Stimulated activated naive CD8-positive, alpha-beta T cell treated with anti-CD3 and anti-CD28 coated beads, Interleukin-15, Interleukin-2, amounts not matched to agents 100 ng/mL and 50 ng/mL, for 24 hours (primary cell): ENCODE results near the gene PEX12.
"Not testable (repeated sequence)": the region's sequence is repeated elsewhere in the genome, so short reads cannot be mapped to it uniquely, and the experiment has no call there.

Experiments used
- H3K27ac Mint-ChIP-seq: one replicate; pipeline ENCODE4 v1.8.0; 2021; ENCODE audit warnings: mild to moderate bottlenecking, mixed read lengths
- H3K27me3 Mint-ChIP-seq: one replicate; pipeline ENCODE4 v1.8.0; 2021; ENCODE audit warnings: mixed read lengths
- H3K36me3 Mint-ChIP-seq: one replicate; pipeline ENCODE4 v1.8.0; 2021; ENCODE audit warnings: low read depth, mixed read lengths
- H3K4me1 Mint-ChIP-seq: one replicate; pipeline ENCODE4 v1.8.0; 2021; ENCODE audit warnings: low read depth, mixed read lengths
- H3K4me3 Mint-ChIP-seq: one replicate; pipeline ENCODE4 v1.8.0; 2021; ENCODE audit warnings: mild to moderate bottlenecking, mixed read lengths
- H3K9me3 Mint-ChIP-seq: one replicate; pipeline ENCODE4 v1.8.0; 2021; ENCODE audit warnings: mixed read lengths

PEX12 gene

GRCh38 chr17:35596072-35596471 is 17.7 kb upstream of the PEX12 start:
- Mint-ChIP-seq H3K9me3 (no peaks in the 10 kb centered on the region), H3K36me3 (peaks cover 65% of the 10 kb centered on the region), H3K27me3 (no peaks in the 10 kb centered on the region), H3K4me1 (no peaks in the 10 kb centered on the region), H3K27ac (no peak overlapping the region), H3K4me3 (no peak overlapping the region)

DNA sequence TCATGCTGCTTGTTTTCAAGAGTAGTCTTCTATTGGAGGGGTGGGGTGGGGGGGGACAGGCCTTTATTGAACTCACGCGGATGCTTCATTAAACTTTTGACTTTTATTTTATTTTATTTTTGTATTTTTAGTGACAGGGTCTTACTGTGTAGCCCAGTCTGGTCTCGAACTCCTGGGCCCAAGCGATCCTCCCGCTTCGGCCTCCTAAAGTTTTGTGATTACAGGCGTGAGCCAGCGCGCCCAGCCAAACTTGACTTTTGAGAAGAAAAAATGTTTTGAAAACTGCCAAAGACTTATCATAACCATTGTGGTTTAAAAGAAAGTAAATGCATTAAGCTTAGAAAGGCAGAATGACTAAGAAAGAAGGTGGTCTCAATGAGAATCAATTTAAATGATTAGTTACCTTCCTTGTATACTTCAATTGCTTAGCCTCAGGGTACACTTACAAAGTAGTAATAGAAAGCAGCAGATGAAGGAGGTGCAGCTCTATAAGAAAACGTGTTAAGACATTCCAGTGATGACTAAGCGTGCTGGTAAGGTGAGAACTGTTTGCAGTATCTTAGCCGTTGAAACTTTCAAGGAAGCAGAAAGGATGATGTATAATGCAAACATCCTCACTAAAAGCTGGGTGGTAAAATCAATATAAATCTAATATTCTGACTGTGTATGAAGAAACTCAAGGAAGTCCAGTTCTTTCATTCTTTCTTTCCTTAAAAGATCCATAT is 10.0 kb upstream of the PEX12 start:
- Mint-ChIP-seq H3K27ac (peak overlapping the region; percentile 99), H3K9me3 (no peaks in the 10 kb centered on the region), H3K4me3 (peak overlapping the region; percentile 97), H3K27me3 (no peaks in the 10 kb centered on the region), H3K36me3 (peaks cover 10% of the 10 kb centered on the region), H3K4me1 (peaks cover 41% of the 10 kb centered on the region)

GRCh38 chr17:35587074-35587961 is 8.9 kb upstream of the PEX12 start, which contains the start of gene AP2B1:
TSS of gene AP2B1 (plus strand) at chr17:35587322. CDS start at chr17:35594031, 6,709 bp downstream.
- Mint-ChIP-seq H3K27ac (peak within 1 kb of the TSS; percentile 99), H3K4me3 (peak within 1 kb of the TSS; percentile 97), H3K4me1 (peaks cover 41% of the 10 kb centered on the region), H3K36me3 (peaks cover 8% of the 10 kb centered on the region), H3K27me3 (no peaks in the 10 kb centered on the region), H3K9me3 (no peaks in the 10 kb centered on the region)

DNA sequence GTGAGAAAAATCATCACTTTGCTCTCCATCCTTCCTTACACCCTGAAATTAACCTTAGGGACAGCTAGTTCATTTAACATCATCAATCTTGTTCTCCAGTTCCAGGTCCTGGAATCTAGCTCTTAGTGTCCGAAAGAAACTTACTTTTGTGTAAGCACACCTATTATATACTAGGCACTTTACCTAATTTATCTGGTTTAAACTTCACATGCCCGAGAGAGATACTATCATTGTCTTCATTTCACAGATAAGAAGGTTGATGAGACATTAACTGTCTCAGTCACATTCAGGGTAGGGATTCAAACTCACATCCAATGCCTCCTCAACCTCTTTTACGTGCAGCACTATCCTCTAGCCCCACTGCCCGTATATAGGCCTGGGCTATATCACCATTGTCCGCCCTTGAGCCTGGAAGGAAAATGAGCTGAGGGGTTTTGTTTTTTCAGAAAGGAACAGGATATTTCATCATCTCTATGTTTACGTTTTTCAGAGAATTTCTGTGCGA is 8.2 kb upstream of the PEX12 start:
- Mint-ChIP-seq H3K36me3 (peaks cover 4% of the 10 kb centered on the region), H3K4me1 (peaks cover 41% of the 10 kb centered on the region), H3K27me3 (no peaks in the 10 kb centered on the region), H3K9me3 (no peaks in the 10 kb centered on the region), H3K27ac (peak overlapping the region; percentile 99), H3K4me3 (peak overlapping the region; percentile 97)

DNA sequence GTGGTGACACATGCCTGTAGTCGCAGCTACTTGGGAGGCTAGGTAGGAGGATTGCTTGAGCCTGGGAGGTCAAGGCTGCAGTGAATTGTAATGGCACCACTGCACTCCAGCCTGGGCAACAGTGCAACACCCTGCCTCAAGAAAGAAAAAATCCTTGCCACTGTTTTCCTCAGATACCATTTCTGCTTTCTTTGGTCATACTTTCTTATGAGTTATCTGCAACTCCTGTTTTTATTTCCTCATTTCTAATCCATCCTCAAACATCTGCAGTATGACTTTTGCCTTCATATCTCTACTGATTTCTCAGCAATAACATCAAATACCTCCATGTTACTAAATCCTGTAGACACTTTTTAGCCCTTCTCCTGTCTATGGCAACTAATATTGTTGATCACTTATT is 5.7 kb upstream of the PEX12 start:
- Mint-ChIP-seq H3K27ac (no peak overlapping the region), H3K4me1 (peaks cover 30% of the 10 kb centered on the region), H3K4me3 (no peak overlapping the region), H3K9me3 (no peaks in the 10 kb centered on the region), H3K36me3 (peaks cover 4% of the 10 kb centered on the region), H3K27me3 (no peaks in the 10 kb centered on the region)

DNA sequence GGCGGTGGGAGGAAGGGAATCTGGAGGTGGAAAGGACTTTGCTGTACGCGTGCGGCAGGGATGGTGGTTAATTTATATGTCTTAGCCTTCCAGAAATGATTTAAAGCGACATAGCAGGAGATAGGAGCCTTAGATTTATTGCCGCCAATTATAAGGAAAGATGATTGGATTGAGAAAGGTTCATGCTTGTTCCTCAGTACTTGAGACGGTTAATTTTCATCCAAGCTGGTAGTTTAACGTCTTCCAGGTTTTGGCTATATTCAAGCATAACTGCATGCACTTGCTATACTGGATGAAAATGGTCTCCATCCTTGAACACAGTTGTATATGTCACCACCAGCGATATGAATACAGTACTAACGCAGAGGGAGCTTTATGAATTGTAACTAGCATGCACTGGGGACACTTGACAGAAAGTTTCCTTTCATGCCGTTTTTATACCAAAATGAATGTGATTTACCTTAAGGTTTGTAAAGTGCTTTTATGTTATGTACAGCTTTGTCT is 610 bp upstream of the PEX12 start:
- no peaks in the 10 kb centered on the region for H3K27me3 Mint-ChIP-seq
- H3K4me1 Mint-ChIP-seq, result peaks cover 32% of the 10 kb centered on the region
- H3K36me3 Mint-ChIP-seq, result peaks cover 20% of the 10 kb centered on the region
- no peaks in the 10 kb centered on the region for H3K9me3 Mint-ChIP-seq
- peak overlapping the region; percentile 99 for H3K4me3 Mint-ChIP-seq
- H3K27ac Mint-ChIP-seq, result peak overlapping the region; percentile 99

- H3K36me3 Mint-ChIP-seq, result peaks cover 26% of the 10 kb centered on the region
Observed at GRCh38 chr17:35577830-35578196, 558 bp downstream of the PEX12 start.

GRCh38 chr17:35575759-35576158 is 2.6 kb downstream of the PEX12 start:
- Mint-ChIP-seq H3K27me3 (no peaks in the 10 kb centered on the region), H3K36me3 (peaks cover 26% of the 10 kb centered on the region), H3K27ac (peak overlapping the region; percentile 6), H3K9me3 (no peaks in the 10 kb centered on the region), H3K4me3 (no peak overlapping the region), H3K4me1 (peaks cover 36% of the 10 kb centered on the region)

More at GRCh38 chr17:35577830-35578196, 558 bp downstream of the PEX12 start:
- Mint-ChIP-seq H3K9me3 (no peaks in the 10 kb centered on the region), H3K27ac (peak overlapping the region; percentile 99), H3K4me1 (peaks cover 32% of the 10 kb centered on the region), H3K4me3 (peak overlapping the region; percentile 99), H3K27me3 (no peaks in the 10 kb centered on the region)

DNA sequence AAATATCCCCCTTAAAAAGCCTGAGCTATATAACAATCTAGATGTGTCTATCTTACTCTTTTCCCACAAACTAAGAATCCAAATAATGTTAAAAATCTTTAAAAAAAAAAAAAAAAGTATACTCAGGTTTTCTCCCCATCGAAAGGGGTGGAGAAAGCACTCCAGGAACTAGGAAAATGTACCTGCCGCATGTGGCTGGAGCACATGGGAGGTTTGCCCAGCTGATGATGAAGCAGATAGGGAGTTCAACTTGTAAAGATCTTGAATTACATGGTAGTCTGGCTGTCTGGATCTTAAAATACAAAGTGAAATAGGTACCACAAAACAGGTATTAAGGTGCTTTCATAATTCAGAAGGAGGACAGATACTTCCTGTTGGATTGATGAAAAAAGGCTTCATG is 9.0 kb downstream of the PEX12 start:
- Mint-ChIP-seq H3K4me3 (peak overlapping the region; percentile 87), H3K27me3 (no peaks in the 10 kb centered on the region), H3K4me1 (peaks cover 36% of the 10 kb centered on the region), H3K27ac (peak overlapping the region; percentile 84), H3K36me3 (peaks cover 17% of the 10 kb centered on the region), H3K9me3 (no peaks in the 10 kb centered on the region)

- H3K4me1 Mint-ChIP-seq, result peaks cover 36% of the 10 kb centered on the region
- H3K4me3 Mint-ChIP-seq, result peak overlapping the region; percentile 87
- H3K27me3 Mint-ChIP-seq, result no peaks in the 10 kb centered on the region
- H3K9me3 Mint-ChIP-seq, result no peaks in the 10 kb centered on the region
- peaks cover 12% of the 10 kb centered on the region for H3K36me3 Mint-ChIP-seq
- peak overlapping the region; percentile 79 for H3K27ac Mint-ChIP-seq
Observed at GRCh38 chr17:35568561-35568960, 9.8 kb downstream of the PEX12 start.

DNA sequence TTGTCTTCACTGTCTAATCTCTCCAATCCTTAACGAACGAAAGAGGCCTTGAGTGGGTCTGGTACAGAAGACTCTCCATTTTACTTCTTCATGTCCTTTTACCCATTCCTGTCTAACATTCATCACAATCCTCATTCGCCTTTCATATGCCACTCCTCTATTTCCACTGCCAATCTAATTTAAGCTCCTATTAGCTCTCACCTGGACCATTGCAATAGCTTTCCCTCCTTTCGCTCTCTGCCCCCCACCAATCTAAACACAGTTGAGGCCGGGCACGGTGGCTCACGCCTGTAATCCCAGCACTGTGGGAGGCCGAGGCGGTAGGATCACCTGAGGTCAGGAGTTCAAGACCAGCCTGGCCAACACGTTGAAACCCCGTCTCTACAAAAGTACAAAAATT is 11.4 kb downstream of the PEX12 start:
- peak overlapping the region; percentile 3 for H3K27ac Mint-ChIP-seq
- peak overlapping the region; percentile 87 for H3K4me3 Mint-ChIP-seq
- H3K27me3 Mint-ChIP-seq, result no peaks in the 10 kb centered on the region
- peaks cover 9% of the 10 kb centered on the region for H3K36me3 Mint-ChIP-seq
- peaks cover 36% of the 10 kb centered on the region for H3K4me1 Mint-ChIP-seq
- no peaks in the 10 kb centered on the region for H3K9me3 Mint-ChIP-seq

GRCh38 chr17:35563181-35563580 is 15.2 kb downstream of the PEX12 start:
- peaks cover 16% of the 10 kb centered on the region for H3K4me1 Mint-ChIP-seq
- not testable (repeated sequence) for H3K9me3 Mint-ChIP-seq, H3K4me3 Mint-ChIP-seq, H3K36me3 Mint-ChIP-seq, H3K27me3 Mint-ChIP-seq, H3K27ac Mint-ChIP-seq

- Mint-ChIP-seq H3K9me3 (no peaks in the 10 kb centered on the region), H3K36me3 (no peaks in the 10 kb centered on the region), H3K4me3 (no peak within 1 kb of the TSS), H3K27ac (peak within 1 kb of the TSS; percentile 49), H3K27me3 (peaks cover 5% of the 10 kb centered on the region), H3K4me1 (peaks cover 8% of the 10 kb centered on the region)
Observed at GRCh38 chr17:35560703-35561102, 17.7 kb downstream of the PEX12 start, which contains the start of gene SLFN14. TSS of gene SLFN14 (minus strand) at chr17:35560819. CDS start at chr17:35558062, 2,757 bp downstream.

DNA sequence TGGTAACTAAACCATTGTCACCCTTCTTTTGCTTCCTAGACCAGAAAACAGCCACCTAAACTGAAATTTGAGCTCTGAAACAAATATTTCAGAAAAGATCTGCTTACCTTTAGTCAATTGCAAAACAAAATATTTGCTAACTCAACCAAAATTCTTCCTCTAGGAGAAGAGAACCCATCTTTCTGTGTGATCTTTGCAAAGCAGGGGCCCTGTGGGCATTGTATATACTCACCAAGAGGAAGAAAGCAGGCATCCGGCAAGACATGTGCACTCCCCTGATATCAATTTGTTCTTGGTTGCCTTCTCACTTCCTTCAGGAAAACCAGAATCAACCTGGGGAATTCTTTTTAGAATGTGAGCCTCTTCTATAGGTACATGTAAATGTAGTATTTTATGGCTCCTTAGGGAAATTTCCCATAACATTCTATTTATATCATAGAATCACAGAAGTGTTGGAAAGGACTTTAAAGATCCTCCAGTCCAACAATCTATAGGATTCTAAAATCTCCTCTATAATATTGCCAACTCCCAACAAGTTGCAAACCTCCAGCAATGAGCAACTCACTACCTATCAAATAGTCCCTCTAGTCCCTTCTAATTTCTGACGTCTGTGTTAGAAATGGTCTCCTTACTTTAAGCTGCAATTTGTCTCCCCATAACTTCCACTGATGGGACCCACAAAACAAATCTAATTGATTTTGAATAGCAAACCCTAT is 18.7 kb downstream of the PEX12 start:
- Mint-ChIP-seq H3K27ac (no peak overlapping the region), H3K4me3 (no peak overlapping the region)

More for the DNA sequence above, 18.7 kb downstream of the PEX12 start:
- Mint-ChIP-seq H3K36me3 (no peaks in the 10 kb centered on the region), H3K27me3 (peaks cover 5% of the 10 kb centered on the region), H3K9me3 (no peaks in the 10 kb centered on the region), H3K4me1 (peaks cover 8% of the 10 kb centered on the region)
